ENCODE measurements around the gene LY86.

- TF ChIP-seq CTCF (conservative IDR thresholded peaks at IDR 0.05 in 1 of 2, IDR thresholded peaks at IDR 0.05 in 1 of 2; ENCODE audit: low read depth in 1 of 2, low read length in 2 of 2): no peak
- TF ChIP-seq EZH2 (IDR thresholded peaks at IDR 0.05; ENCODE audit: low read length, missing control alignments): no peak
These were observed 20.9 kb downstream of the LY86 start for GRCh38 chr6:6609450-6609849.
